ENCODE data around the gene NQO2.

- no peak for TF ChIP-seq CTCF (IDR thresholded peaks at IDR 0.05)
- no peak for TF ChIP-seq POLR2A (IDR thresholded peaks at IDR 0.05)
Observed at GRCh38 chr6:2956930-2957685, 42.6 kb upstream of the NQO2 start.

Measured in prostate gland (tissue), 2 donors.